Measurements from ENCODE around the gene TSPAN11.

The TSPAN11 gene

DNA sequence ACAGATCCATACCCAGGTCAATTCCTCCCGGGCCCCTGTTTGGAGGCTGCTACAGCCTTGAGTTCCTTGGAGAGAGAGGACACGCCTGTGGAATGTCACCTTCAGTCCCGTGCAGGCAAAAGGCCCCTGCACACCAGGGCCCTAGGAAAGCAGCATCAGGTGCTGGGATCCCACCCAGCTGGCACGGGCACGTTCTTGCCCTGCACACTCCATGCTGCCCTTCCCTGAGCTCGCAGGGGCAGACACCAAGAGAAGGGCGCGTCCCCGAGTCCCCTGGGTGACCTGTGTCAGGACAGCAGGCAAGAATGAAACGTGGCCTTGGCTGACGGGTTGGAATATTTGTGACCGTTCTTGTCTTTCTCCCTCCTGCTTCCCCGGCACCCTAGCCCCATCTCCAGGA, 67.7 kb downstream of the TSPAN11 start:
- Histone ChIP-seq H3K4me2 (ENCODE audit: low read depth, low read length, poor library complexity, severe bottlenecking) (no peak overlapping the region), H3K9me2 (replicated peaks; ENCODE audit: low read depth, low read length) (no peaks in the 10 kb centered on the region), H3K36me3 (ENCODE audit: insufficient read depth, low read length) (no peaks in the 10 kb centered on the region), H3K27me3 (ENCODE audit: insufficient read depth, low read length, poor library complexity, severe bottlenecking) (no peaks in the 10 kb centered on the region), H3K79me2 (ENCODE audit: insufficient read depth, low read length) (no peaks in the 10 kb centered on the region), H2AFZ (ENCODE audit: low read length) (no peak overlapping the region), H4K20me1 (ENCODE audit: insufficient read depth, low read length, poor library complexity, severe bottlenecking) (no peaks in the 10 kb centered on the region), H3F3A (ENCODE audit: low read depth) (no peaks in the 10 kb centered on the region), H3K9me3 (ENCODE audit: insufficient read depth, low read depth, low read length) (no peaks in the 10 kb centered on the region), H3K9ac (ENCODE audit: low read depth, low read length, poor library complexity, severe bottlenecking) (no peak overlapping the region), H3K4me1 (ENCODE audit: insufficient read depth, low read length, poor library complexity, severe bottlenecking) (no peaks in the 10 kb centered on the region), H3K4me3 (ENCODE audit: low read length, poor library complexity, severe bottlenecking) (no peak overlapping the region)
- TF ChIP-seq EZH2phosphoT487 (IDR thresholded peaks at IDR 0.05; ENCODE audit: borderline replicate concordance) = no peak
- TF ChIP-seq, protein P1, sequence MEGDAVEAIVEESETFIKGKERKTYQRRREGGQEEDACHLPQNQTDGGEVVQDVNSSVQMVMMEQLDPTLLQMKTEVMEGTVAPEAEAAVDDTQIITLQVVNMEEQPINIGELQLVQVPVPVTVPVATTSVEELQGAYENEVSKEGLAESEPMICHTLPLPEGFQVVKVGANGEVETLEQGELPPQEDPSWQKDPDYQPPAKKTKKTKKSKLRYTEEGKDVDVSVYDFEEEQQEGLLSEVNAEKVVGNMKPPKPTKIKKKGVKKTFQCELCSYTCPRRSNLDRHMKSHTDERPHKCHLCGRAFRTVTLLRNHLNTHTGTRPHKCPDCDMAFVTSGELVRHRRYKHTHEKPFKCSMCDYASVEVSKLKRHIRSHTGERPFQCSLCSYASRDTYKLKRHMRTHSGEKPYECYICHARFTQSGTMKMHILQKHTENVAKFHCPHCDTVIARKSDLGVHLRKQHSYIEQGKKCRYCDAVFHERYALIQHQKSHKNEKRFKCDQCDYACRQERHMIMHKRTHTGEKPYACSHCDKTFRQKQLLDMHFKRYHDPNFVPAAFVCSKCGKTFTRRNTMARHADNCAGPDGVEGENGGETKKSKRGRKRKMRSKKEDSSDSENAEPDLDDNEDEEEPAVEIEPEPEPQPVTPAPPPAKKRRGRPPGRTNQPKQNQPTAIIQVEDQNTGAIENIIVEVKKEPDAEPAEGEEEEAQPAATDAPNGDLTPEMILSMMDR (conservative IDR thresholded peaks at IDR 0.05; ENCODE audit: low read length) = no peak

DNA sequence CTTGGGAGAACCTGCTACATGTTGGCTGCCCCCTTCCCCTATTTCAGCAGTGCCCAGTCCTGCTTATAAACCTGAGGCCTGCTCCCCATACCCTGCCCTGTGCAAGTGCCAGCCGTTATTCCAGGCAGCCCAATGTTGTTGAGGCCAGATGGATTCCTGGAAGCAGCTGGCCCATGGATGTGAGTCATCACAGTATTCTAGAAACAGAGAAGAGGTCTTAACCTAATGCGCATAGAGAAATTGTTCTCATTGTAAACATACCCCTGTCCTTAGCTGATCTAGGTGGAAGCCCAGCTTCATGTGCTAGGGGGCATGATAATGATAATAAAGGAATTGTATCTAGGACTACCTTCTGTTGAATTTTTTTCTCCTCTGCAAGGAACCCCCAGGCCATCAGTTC, 69.7 kb downstream of the TSPAN11 start:
- H3K4me1 ChIP-seq (ENCODE audit: insufficient read depth, low read length, poor library complexity, severe bottlenecking) = no peaks in the 10 kb centered on the region
- no peaks in the 10 kb centered on the region for H3K79me2 ChIP-seq (ENCODE audit: insufficient read depth, low read length)
- no peaks in the 10 kb centered on the region for H4K20me1 ChIP-seq (ENCODE audit: insufficient read depth, low read length, poor library complexity, severe bottlenecking)
- H3K9ac ChIP-seq (ENCODE audit: low read depth, low read length, poor library complexity, severe bottlenecking) = no peak overlapping the region
- no peaks in the 10 kb centered on the region for H3K9me3 ChIP-seq (ENCODE audit: insufficient read depth, low read depth, low read length)
- no peak overlapping the region for H3K4me3 ChIP-seq (ENCODE audit: low read length, poor library complexity, severe bottlenecking)
- H3K36me3 ChIP-seq (ENCODE audit: insufficient read depth, low read length) = no peaks in the 10 kb centered on the region
- TF ChIP-seq EZH2phosphoT487 (IDR thresholded peaks at IDR 0.05; ENCODE audit: borderline replicate concordance) = no peak
- TF ChIP-seq, protein P1 (conservative IDR thresholded peaks at IDR 0.05; ENCODE audit: low read length) = no peak
- no peaks in the 10 kb centered on the region for H3F3A ChIP-seq (ENCODE audit: low read depth)
- H3K4me2 ChIP-seq (ENCODE audit: low read depth, low read length, poor library complexity, severe bottlenecking) = no peak overlapping the region
- H3K27me3 ChIP-seq (ENCODE audit: insufficient read depth, low read length, poor library complexity, severe bottlenecking) = no peaks in the 10 kb centered on the region
- no peak overlapping the region for H2AFZ ChIP-seq (ENCODE audit: low read length)
- H3K9me2 ChIP-seq (replicated peaks; ENCODE audit: low read depth, low read length) = no peaks in the 10 kb centered on the region

DNA sequence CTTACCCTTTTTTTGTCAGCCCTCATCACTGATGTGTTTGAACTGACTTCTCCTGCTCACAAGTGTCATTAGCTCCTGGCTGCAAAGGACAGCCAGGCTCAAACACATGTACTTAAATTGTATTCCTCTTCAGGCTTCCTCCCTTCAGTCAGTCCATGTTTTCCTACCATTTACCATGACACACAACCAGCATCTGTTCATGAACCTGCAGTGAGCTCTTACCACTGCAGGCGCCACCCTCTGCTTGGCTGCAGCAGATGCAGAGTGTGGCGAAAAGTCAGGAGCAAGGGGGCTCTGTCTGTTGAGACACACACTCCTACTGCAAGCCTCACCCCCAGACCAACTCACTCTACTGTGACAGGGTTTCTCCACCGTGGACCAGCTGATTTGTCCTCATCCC, 70.2 kb downstream of the TSPAN11 start:
- no peaks in the 10 kb centered on the region for H4K20me1 ChIP-seq (ENCODE audit: insufficient read depth, low read length, poor library complexity, severe bottlenecking)
- no peaks in the 10 kb centered on the region for H3K9me3 ChIP-seq (ENCODE audit: insufficient read depth, low read depth, low read length)
- H3K4me2 ChIP-seq (ENCODE audit: low read depth, low read length, poor library complexity, severe bottlenecking) = no peak overlapping the region
- no peaks in the 10 kb centered on the region for H3K9me2 ChIP-seq (replicated peaks; ENCODE audit: low read depth, low read length)
- H3F3A ChIP-seq (ENCODE audit: low read depth) = no peaks in the 10 kb centered on the region
- H3K9ac ChIP-seq (ENCODE audit: low read depth, low read length, poor library complexity, severe bottlenecking) = no peak overlapping the region
- no peaks in the 10 kb centered on the region for H3K36me3 ChIP-seq (ENCODE audit: insufficient read depth, low read length)
- H3K27me3 ChIP-seq (ENCODE audit: insufficient read depth, low read length, poor library complexity, severe bottlenecking) = no peaks in the 10 kb centered on the region
- no peak overlapping the region for H2AFZ ChIP-seq (ENCODE audit: low read length)
- no peak overlapping the region for H3K4me3 ChIP-seq (ENCODE audit: low read length, poor library complexity, severe bottlenecking)
- no peaks in the 10 kb centered on the region for H3K79me2 ChIP-seq (ENCODE audit: insufficient read depth, low read length)
- TF ChIP-seq EZH2phosphoT487 (IDR thresholded peaks at IDR 0.05; ENCODE audit: borderline replicate concordance) = no peak
- TF ChIP-seq, protein P1 (conservative IDR thresholded peaks at IDR 0.05; ENCODE audit: low read length) = no peak
- no peaks in the 10 kb centered on the region for H3K4me1 ChIP-seq (ENCODE audit: insufficient read depth, low read length, poor library complexity, severe bottlenecking)
